Activated T-helper 1 cell treated with Interleukin-2 at 50 U/mL for 16 hours (primary cell): ENCODE measurements around the gene TTC27.

Experiments used
- DNase-seq: peaks from one replicate; pipeline ENCODE4 v3.0.0-alpha.2; 2020; ENCODE audit warnings: low read depth

Gene TTC27

GRCh38 chr2:32668254-32668653, 40.4 kb downstream of the TTC27 start:
- DNase-seq = no peak

- no peak for DNase-seq
Observed at GRCh38 chr2:32671885-32672533, 44.2 kb downstream of the TTC27 start.

GRCh38 chr2:32678825-32679224, 51.0 kb downstream of the TTC27 start:
- DNase-seq = no peak

- DNase-seq = no peak
Observed at GRCh38 chr2:32680942-32681341, 53.1 kb downstream of the TTC27 start.

GRCh38 chr2:32683520-32684086, 55.8 kb downstream of the TTC27 start:
- no peak for DNase-seq

GRCh38 chr2:32688541-32688940, 60.7 kb downstream of the TTC27 start:
- no peak for DNase-seq

GRCh38 chr2:32691678-32692077, 63.8 kb downstream of the TTC27 start:
- no peak for DNase-seq

GRCh38 chr2:32696439-32696838, 68.6 kb downstream of the TTC27 start:
- no peak for DNase-seq

GRCh38 chr2:32697156-32697555, 69.3 kb downstream of the TTC27 start:
- DNase-seq = no peak

- DNase-seq = no peak
Observed at GRCh38 chr2:32699151-32699550, 71.3 kb downstream of the TTC27 start.

- no peak for DNase-seq
Observed at GRCh38 chr2:32701806-32702205, 74.0 kb downstream of the TTC27 start.

GRCh38 chr2:32702303-32703064, 74.6 kb downstream of the TTC27 start:
- DNase-seq = no peak

- no peak for DNase-seq
Observed at GRCh38 chr2:32706815-32707579, 79.1 kb downstream of the TTC27 start.

- DNase-seq = no peak
Observed at GRCh38 chr2:32711219-32711618, 83.4 kb downstream of the TTC27 start.

- no peak for DNase-seq
Observed at GRCh38 chr2:32711908-32712501, 84.2 kb downstream of the TTC27 start.

GRCh38 chr2:32712870-32713269, 85.0 kb downstream of the TTC27 start:
- DNase-seq = no peak

GRCh38 chr2:32714521-32714920, 86.7 kb downstream of the TTC27 start:
- DNase-seq = no peak

- DNase-seq = no peak
Observed at GRCh38 chr2:32715391-32715841, 87.6 kb downstream of the TTC27 start.

- DNase-seq = no peak
Observed at GRCh38 chr2:32715981-32716380, 88.1 kb downstream of the TTC27 start.

- no peak for DNase-seq
Observed at GRCh38 chr2:32716598-32716997, 88.7 kb downstream of the TTC27 start.

GRCh38 chr2:32718752-32719151, 90.9 kb downstream of the TTC27 start:
- no peak for DNase-seq

- no peak for DNase-seq
Observed at GRCh38 chr2:32719430-32719829, 91.6 kb downstream of the TTC27 start.
